Stomach smooth muscle (tissue), 2 donors: ENCODE results near the gene METTL6.
"Not testable (repeated sequence)": the region's sequence is repeated elsewhere in the genome, so short reads cannot be mapped to it uniquely, and the experiment has no call there.

ENCODE experiments used
- H3K27ac ChIP-seq: one replicate; pipeline ENCODE4 v1.7.0; 2013; ENCODE audit warnings: mild to moderate bottlenecking, low read length, inconsistent platforms
- H3K27me3 ChIP-seq, 2 donors: one replicate each; pipeline ENCODE4 v1.7.0; 2013; ENCODE audit warnings: low read length in 2 of 2; ENCODE audit not compliant: insufficient read depth in 2 of 2, control insufficient read depth in 1 of 2
- H3K36me3 ChIP-seq, 2 donors: one replicate each; pipeline ENCODE4 v1.7.0; 2013; ENCODE audit warnings: low read length in 2 of 2; ENCODE audit not compliant: control insufficient read depth in 2 of 2, insufficient read depth in 2 of 2
- H3K4me1 ChIP-seq: one replicate; pipeline ENCODE4 v1.7.0; 2013; ENCODE audit warnings: low read length; ENCODE audit not compliant: control insufficient read depth, insufficient read depth
- H3K4me3 ChIP-seq, 2 donors: one replicate each; pipeline ENCODE4 v1.7.0; 2013; ENCODE audit warnings: low read length in 2 of 2
- H3K9ac ChIP-seq, 2 donors: one replicate each; pipeline ENCODE4 v1.7.0; 2013; ENCODE audit warnings: low read length in 2 of 2, mild to moderate bottlenecking in 1 of 2
- H3K9me3 ChIP-seq, 2 donors: one replicate each; pipeline ENCODE4 v1.7.0; 2013; ENCODE audit warnings: low read length in 2 of 2; ENCODE audit not compliant: control insufficient read depth in 2 of 2
- donor health status: healthy.
- donor health status: Pancreatic carcinoma.

Gene METTL6

DNA sequence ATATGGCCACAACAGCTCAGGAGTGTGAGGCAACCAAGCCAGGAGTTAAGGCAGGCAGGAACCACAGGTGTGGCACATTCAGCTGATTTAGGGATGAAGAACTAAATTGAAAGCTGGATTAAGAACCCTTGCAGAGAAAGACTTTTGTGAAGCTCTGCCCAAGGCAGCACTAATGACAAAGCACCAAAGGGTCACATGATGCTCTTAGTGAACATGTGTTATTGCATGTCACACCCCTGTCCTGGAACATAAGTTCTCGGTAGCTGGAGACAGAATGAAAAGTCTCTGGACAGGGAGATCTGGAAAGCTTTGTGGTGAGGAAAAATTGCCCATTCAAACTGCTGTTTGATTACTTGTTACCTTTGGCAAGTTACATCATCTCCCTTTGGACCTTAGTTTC lies 3.3 kb upstream of the METTL6 start:
- Histone ChIP-seq H3K27me3 (no peaks in the 10 kb centered on the region), H3K4me3 (no peak overlapping the region), H3K4me1 (peaks cover 14% of the 10 kb centered on the region), H3K36me3 (peaks cover 20 to 23% of the 10 kb centered on the region in 2 donors), H3K27ac (no peak overlapping the region), H3K9me3 (no peaks in the 10 kb centered on the region), H3K9ac (no peak overlapping the region)

DNA sequence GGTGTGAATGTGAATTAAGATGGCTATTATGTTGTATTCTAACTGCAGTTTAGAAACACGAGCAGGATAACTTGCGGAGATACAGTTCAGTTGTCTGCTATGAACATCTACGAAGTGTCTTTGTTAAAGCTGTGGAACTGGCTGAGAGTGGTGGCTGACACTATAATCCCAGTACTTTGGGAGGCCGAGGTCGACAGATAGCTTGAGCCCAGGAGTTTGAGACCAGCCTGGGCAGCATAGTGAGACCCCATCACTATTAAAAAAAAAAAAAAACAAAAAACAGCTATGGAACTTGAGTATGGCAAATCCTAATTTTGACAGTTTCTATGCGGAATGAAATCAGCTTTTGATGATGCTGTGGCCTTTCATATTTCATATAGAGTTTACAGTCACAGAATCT lies 1.7 kb upstream of the METTL6 start:
- Histone ChIP-seq H3K9ac (peak overlapping the region in 1 of 2 donors; percentile 85), H3K4me3 (peak overlapping the region; percentile 91 to 97), H3K4me1 (peaks cover 14% of the 10 kb centered on the region), H3K27me3 (no peaks in the 10 kb centered on the region), H3K27ac (no peak overlapping the region), H3K9me3 (no peaks in the 10 kb centered on the region), H3K36me3 (peaks cover 6 to 9% of the 10 kb centered on the region in 2 donors)

- Histone ChIP-seq H3K4me3 (peak overlapping the region; percentile 91 to 97), H3K4me1 (peaks cover 14% of the 10 kb centered on the region), H3K27me3 (no peaks in the 10 kb centered on the region), H3K9ac (peak overlapping the region; percentile 85 to 91), H3K36me3 (peaks cover 6 to 9% of the 10 kb centered on the region in 2 donors), H3K27ac (no peak overlapping the region), H3K9me3 (no peaks in the 10 kb centered on the region)
Measured at GRCh38 chr3:15428539-15428938, 1.2 kb upstream of the METTL6 start.

- Histone ChIP-seq H3K9ac (peak overlapping the region; percentile 85 to 91), H3K4me3 (peak overlapping the region; percentile 91 to 97), H3K36me3 (peaks cover 6 to 9% of the 10 kb centered on the region in 2 donors), H3K27me3 (no peaks in the 10 kb centered on the region), H3K9me3 (no peaks in the 10 kb centered on the region), H3K4me1 (peaks cover 14% of the 10 kb centered on the region), H3K27ac (peak overlapping the region; percentile 66)
Measured at GRCh38 chr3:15427981-15428380, 637 bp upstream of the METTL6 start.

DNA sequence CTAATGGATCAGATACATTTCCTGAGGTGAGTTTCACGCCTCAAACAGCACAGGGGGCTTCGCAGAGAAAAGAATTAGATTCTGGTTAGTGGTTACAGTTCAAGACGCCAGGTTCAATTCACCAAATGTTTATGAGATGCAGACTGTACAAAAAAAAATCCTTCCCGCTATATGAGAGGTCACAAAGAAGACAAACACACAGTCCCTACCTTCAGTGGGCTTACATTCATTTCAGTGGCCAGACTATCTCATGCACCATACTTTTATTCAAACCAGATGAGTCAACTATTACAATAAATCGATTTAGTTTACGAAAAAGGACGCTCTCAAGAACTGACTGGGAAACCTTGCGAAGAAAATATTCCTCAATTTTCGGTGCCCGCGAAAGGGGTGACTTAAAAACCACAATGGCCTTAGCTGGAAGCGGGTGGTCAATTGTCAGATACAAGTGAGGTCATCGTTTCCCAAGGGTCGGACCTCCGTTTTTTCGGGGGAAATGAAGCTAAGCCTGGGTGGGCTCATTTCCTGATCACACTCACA lies 695 bp downstream of the METTL6 start:
- Histone ChIP-seq H3K9me3 (no peaks in the 10 kb centered on the region), H3K27ac (peak overlapping the region; percentile 66), H3K9ac (peak overlapping the region; percentile 85 to 91), H3K36me3 (peaks cover 5 to 6% of the 10 kb centered on the region in 2 donors), H3K4me1 (peaks cover 14% of the 10 kb centered on the region), H3K4me3 (peak overlapping the region; percentile 91 to 97), H3K27me3 (no peaks in the 10 kb centered on the region)

GRCh38 chr3:15420871-15421270 lies 6.5 kb downstream of the METTL6 start:
- Histone ChIP-seq H3K36me3 (peaks cover 4 to 8% of the 10 kb centered on the region in 2 donors), H3K27ac (no peak overlapping the region), H3K9ac (no peak overlapping the region)

DNA sequence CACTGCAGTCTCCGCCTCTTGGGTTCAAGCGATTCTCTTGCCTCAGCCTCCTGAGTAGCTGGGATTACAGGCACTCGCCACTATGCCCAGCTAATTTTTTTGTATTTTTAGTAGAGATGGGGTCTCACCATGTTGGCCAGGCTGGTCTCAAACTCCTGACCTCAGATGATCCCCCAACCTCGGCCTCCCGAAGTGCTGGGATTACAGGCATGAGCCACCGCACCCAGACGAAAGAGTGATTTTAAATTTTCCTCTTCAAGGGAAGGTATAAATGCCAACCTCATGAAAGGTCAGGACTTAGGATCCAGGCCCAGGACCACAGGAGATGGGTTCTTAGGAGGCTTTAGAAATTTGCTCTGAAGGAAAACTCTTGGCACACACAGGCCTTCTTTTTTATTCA lies 16.4 kb downstream of the METTL6 start:
- not testable (repeated sequence) for H3K9ac ChIP-seq, H3K4me1 ChIP-seq, H3K27ac ChIP-seq, H3K4me3 ChIP-seq, H3K27me3 ChIP-seq, H3K9me3 ChIP-seq
- peaks cover 26 to 33% of the 10 kb centered on the region in 2 donors for H3K36me3 ChIP-seq

More at GRCh38 chr3:15420871-15421270, 6.5 kb downstream of the METTL6 start:
- Histone ChIP-seq H3K4me3 (no peak overlapping the region), H3K27me3 (no peaks in the 10 kb centered on the region), H3K4me1 (no peaks in the 10 kb centered on the region), H3K9me3 (no peaks in the 10 kb centered on the region)

DNA sequence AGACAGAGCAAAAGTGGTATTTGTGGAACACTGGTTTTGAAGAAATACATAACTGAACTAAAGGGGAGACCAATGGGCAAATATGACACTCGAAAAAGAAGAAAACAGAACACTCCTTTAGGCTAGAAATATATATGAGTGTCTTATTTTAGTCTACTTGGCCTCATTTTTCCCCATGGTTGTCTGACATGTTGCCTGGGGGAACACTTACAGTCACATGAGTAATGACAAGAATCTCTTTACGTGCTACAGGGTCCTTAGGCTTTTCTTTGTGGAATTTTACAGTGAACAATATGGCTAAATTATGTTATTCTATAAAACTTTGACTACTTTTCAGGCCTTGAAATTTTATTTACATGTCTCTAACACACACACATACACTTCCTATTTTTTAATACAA lies 17.6 kb downstream of the METTL6 start:
- H3K9me3 ChIP-seq: no peaks in the 10 kb centered on the region
- H3K27ac ChIP-seq: no peak overlapping the region
- no peak overlapping the region for H3K9ac ChIP-seq
- H3K4me3 ChIP-seq: no peak overlapping the region
- H3K4me1 ChIP-seq: no peaks in the 10 kb centered on the region
- H3K36me3 ChIP-seq: peaks cover 17 to 25% of the 10 kb centered on the region in 2 donors
- H3K27me3 ChIP-seq: no peaks in the 10 kb centered on the region

DNA sequence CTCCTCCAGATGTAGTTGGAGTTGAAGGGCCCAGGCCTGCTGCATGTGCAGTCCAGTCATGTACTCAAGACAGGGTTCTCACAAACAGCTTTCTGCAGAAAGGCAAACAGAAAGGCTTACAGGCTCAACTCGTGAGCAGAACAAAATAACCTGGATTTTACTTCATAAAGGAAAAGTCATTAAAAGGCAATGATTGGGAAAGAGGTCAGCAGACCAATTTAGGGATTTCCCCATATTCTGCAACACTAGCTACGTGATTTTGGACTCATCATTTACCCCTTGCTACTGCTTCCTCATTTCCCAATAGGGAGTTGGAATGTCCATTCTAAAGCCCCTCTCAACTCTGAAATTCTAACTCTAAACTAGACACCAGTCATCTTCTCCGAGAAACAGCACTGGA lies 18.1 kb downstream of the METTL6 start:
- no peak overlapping the region for H3K9ac ChIP-seq
- H3K9me3 ChIP-seq: no peaks in the 10 kb centered on the region
- no peaks in the 10 kb centered on the region for H3K27me3 ChIP-seq
- H3K4me3 ChIP-seq: no peak overlapping the region
- H3K4me1 ChIP-seq: no peaks in the 10 kb centered on the region
- H3K36me3 ChIP-seq: peaks cover 16 to 21% of the 10 kb centered on the region in 2 donors
- H3K27ac ChIP-seq: no peak overlapping the region

DNA sequence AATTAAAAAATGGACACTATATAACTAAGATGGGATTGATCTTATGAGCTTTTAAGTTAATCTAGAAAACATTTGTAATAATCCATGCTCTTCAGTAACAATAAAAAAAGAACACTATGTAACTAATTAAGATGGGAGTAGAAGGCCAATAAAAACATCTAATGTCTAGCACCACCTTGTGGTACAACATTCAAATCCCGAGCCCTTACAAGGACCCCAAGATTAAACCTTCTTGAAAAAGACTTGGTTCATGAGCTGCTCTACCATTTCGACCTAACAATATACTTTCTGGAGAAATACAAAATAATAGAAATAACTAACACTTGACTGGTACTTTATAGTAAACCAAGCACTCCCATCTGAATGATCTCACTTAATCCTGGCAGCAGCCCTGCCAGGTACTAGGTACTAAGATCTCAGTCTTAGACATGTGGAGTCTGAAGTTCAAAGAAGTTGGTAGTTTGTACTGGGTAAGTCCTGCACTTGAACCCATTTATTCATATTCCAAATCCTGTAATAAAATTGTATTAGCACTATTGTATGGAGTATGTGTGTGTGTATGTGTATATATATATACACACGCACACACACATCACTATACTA lies 21.8 kb downstream of the METTL6 start:
- Histone ChIP-seq H3K27me3 (no peaks in the 10 kb centered on the region), H3K9ac (no peak overlapping the region), H3K4me3 (no peak overlapping the region), H3K36me3 (peaks cover 0 to 5% of the 10 kb centered on the region in 2 donors), H3K27ac (no peak overlapping the region), H3K4me1 (no peaks in the 10 kb centered on the region), H3K9me3 (no peaks in the 10 kb centered on the region)

GRCh38 chr3:15404767-15405166 lies 22.6 kb downstream of the METTL6 start:
- Histone ChIP-seq H3K4me1 (no peaks in the 10 kb centered on the region), H3K4me3 (no peak overlapping the region)

More at GRCh38 chr3:15404767-15405166, 22.6 kb downstream of the METTL6 start:
- no peak overlapping the region for H3K9ac ChIP-seq
- H3K27me3 ChIP-seq: no peaks in the 10 kb centered on the region
- H3K9me3 ChIP-seq: no peaks in the 10 kb centered on the region
- H3K36me3 ChIP-seq: peaks cover 0 to 2% of the 10 kb centered on the region in 2 donors
- H3K27ac ChIP-seq: no peak overlapping the region
